Stomach (tissue), 4 donors: ENCODE data around the gene PGLYRP2.

Experiments used
- CTCF ChIP-seq, 7 experiments: fragments of 450-650 bp in 4 of 7; fragments of 200-600 bp in 3 of 7; sonication (generic) in 3 of 7; IDR thresholded peaks; one replicate each; pipeline ENCODE4 v1.5.1; 2016 to 2019; ENCODE audit warnings: antibody characterized with exemption in 7 of 7, control low read depth in 2 of 7, mild to moderate bottlenecking in 1 of 7
- EP300 ChIP-seq: sonication (generic); formaldehyde crosslinking; IDR thresholded peaks from one replicate; pipeline ENCODE4 v1.6.1; 2017; ENCODE audit warnings: antibody characterized with exemption
- POLR2A ChIP-seq, 4 donors: fragments of 450-650 bp; IDR thresholded peaks; one replicate each; pipeline ENCODE4 v1.6.1; 2016; ENCODE audit warnings: antibody characterized with exemption in 4 of 4, control low read depth in 2 of 4, mild to moderate bottlenecking in 1 of 4, moderate library complexity in 1 of 4
- POLR2AphosphoS5 ChIP-seq, 3 donors: sonication (generic); formaldehyde crosslinking; IDR thresholded peaks; one replicate each; pipeline ENCODE4 v1.6.1; 2016; ENCODE audit warnings: antibody characterized with exemption in 3 of 3

- TF ChIP-seq CTCF (IDR thresholded peaks at IDR 0.05), result no peak
- TF ChIP-seq POLR2A (IDR thresholded peaks at IDR 0.05), result no peak
- TF ChIP-seq POLR2AphosphoS5 (IDR thresholded peaks at IDR 0.05), result no peak
- TF ChIP-seq EP300, result no peak
Observed at GRCh38 chr19:15506074-15506571, 26.8 kb upstream of the PGLYRP2 start.
